T-helper 1 cell (primary cell): ENCODE data around the gene TMEM242.

Experiments
- DNase-seq, 5 donors: peaks; one replicate each; pipeline ENCODE4 v3.0.0-alpha.2; 2012 to 2020

The TMEM242 gene

DNA sequence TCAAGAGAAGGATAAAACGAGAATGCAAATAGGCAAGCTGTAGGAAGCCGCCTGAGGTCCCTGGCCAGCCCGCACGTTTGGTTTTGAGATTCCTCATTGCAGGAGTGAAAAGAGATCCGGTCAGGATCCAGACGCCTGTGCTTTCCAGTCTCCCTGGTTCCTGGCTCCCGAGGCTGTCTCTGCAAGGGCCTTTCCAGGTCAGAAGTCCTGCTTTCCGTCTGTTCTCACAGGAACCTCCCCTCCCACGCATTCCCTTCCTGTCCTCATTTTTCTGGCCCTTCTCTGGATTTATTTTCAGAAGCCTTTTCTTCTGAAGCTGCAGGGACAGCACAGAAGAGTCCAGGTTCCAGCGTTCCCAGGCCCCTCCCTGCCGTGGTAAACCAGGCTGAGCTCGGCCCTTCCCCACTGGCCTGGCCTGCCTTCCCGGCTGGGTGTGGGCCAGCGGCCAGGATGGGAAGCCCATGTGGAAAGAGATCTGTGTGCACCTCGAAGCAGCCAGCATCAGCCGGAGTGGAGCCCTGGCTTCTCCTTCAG lies 54.0 kb downstream of the TMEM242 start:
- no peak for DNase-seq

DNA sequence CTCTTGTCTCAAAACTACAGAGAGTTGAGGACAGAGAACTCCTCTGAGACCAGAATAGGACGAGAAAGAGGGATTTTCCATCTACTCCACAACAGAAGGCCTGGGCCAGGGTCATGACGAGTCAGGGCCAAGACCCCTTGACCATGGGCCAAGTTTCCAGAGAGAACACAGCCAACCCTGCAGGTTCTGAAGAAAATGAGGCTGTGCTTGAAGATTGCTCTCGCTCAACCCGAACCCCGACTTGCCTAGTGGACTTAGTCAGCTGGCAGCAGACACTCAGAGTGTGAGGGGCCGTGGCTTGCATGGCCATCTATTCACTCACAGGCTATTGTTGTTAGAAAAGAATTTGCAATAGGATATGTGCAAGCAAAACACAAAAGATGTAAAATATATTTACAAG lies 54.5 kb downstream of the TMEM242 start:
- no peak for DNase-seq

GRCh38 chr6:157268396-157268795 lies 54.9 kb downstream of the TMEM242 start:
- no peak for DNase-seq

GRCh38 chr6:157267654-157268053 lies 55.7 kb downstream of the TMEM242 start:
- DNase-seq = no peak

DNA sequence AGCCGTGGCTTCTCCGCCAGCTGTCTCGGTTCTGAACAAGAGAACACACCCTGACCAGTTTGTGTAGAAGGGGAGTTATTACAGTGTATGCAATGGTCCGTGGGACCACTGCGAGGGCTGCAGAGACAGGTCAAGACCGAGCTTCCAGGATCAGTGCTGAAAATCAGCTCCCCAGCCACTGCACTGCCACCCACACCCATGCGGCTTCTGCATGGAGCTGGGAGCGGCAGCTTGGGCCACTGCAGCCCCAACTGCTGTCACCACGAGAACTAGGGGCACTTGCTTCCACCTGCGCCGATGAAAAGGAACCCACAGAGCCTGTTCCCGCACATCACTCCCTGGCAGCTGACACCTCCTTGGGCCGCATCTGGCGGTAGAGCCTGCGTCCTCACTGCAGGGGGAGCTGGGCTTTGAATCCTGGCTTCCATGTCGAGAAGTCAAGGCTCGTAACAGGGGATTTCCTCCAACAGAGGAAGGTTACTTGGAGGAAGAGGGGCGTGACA lies 56.2 kb downstream of the TMEM242 start:
- DNase-seq = no peak

- no peak for DNase-seq
Measured at GRCh38 chr6:157266274-157267101, 56.8 kb downstream of the TMEM242 start.

DNA sequence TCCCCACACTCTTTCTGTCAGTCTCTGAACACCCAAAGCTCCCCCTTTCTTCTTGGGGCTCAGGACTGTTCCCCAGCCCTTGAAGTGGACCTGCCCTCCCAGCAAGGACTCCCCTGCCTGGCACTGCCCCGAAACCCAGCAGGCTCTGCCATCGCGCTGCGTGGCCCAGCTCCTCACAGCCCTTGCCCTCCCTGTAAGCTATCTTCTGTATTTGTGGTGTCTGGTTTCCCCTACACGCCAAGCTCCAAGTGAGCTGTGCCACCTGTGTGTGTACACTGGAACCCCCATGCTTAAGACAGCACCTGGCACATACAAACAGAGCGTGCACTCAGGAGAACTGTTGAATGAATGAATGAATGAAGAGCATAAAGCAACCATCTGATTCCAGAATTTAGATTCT lies 57.7 kb downstream of the TMEM242 start:
- DNase-seq = no peak

DNA sequence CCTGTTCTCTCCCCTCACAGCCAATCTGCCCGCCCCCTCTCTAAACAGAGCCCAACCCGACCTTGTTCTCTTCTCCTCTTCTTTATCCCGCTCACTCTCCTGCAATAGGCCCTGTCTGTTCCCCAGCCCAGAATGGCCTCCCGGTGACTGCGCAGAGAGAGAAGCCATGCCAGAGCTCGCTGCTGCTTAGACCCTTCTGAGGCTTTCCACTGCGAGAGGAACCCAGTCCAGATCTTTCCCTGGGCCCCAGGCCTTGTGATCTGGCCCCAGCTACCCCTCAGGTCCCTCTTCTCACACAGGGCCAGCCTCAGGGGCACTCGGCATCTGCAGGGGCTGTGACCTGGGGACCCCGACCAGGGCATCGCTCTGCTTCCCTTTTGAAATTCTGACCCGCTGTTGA lies 58.1 kb downstream of the TMEM242 start:
- no peak for DNase-seq

- no peak for DNase-seq
Measured at GRCh38 chr6:157264701-157265100, 58.6 kb downstream of the TMEM242 start.

DNA sequence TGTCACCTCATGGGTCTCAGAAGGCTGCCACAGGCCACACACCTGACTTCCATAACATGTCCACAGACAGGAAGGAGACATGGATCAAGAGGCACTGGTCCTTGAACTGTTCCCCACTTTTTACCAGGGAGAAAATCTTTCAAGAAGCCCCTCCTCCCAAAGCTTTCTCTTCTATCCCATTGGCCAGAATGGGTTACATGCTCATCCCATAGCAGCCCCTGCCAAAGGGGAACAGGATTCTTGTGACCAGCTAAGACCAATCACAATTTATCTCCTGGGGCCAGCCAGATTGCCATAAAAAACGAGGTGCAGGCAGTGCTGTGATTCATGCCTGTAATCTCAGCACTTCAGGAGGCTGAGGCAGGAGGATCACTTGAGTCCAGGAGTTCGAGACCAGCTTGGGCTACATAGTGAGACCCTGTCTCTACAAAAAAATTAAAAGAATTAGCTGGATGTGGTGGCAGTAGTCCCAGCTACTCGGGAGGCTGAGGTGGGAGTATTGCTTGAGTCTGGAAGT lies 59.4 kb downstream of the TMEM242 start:
- DNase-seq = no peak

DNA sequence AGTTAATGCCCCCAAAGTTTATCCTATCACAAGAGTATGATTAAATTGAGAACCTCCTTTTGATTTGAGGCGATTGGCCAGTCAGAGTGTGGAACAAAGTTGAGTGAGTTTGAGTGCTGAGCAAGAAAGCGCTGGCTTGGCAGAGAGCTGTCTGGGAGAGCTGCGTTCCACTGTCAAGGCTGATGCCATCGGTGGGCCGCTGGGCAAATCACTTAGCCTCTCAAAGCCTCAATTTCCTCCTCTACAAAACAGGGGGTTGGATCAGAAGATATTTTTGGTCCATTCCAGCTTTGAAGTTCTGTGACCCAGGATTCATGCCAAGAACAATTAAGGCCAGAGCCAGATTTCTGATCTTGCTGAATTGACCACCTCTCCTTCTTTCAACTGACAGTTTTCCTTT lies 60.2 kb downstream of the TMEM242 start:
- no peak for DNase-seq

- DNase-seq = no peak
Measured at GRCh38 chr6:157261606-157262005, 61.7 kb downstream of the TMEM242 start.

DNA sequence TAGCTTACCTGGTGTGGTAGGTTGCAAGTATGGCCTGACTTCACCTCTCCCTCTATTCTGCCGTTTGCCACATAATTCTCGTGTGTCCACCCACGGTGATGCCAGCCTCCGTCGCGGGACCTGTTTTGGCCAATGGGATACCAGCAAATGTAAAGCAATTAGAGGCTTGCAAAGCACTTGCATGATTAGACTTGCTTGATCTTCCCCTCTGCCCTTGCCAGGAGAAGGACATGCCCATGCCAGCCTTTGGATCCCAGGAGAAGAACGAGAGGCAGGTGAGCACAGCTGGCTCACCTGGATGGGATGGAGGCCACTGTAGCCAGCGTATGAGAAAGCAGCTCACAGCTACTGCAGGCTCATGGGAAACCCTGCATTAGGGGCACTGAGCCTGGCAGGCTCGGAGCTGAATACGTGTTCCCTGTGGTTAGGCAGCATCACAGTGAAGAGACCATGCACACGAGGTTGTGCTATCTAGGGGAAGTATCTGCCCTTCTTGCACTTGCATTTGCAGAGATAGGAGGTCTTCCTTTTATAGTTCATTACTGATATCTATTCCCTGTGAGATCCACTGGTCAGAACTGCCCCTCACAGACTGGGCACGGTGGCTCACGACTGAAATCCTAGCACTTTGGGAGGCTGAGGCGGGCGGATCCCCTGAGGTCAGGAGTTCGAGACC lies 62.4 kb downstream of the TMEM242 start:
- DNase-seq = no peak

- no peak for DNase-seq
Measured at GRCh38 chr6:157259443-157259842, 63.9 kb downstream of the TMEM242 start.

GRCh38 chr6:157258878-157259277 lies 64.4 kb downstream of the TMEM242 start:
- peak in 1 of 5 donors; percentile 48 for DNase-seq

DNA sequence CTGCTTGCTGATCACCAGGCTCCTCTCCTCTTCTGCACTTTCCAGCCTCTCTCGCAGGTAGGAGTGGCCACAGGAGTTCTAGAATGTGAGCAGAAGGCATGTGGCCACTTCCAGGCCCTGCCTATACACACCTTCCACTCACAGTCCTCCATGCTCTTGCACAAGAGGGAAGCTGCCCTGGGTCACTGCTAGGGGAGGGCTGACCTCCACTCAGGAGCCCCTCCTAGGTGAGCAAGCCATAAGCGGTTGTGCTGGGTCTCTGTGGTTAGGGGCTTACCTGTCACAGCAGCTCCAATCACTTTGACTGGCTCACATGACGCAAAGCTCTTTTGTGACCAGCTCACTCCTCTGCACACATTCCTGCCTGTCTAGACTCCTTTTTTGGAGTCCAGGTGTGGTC lies 68.2 kb downstream of the TMEM242 start:
- no peak for DNase-seq

DNA sequence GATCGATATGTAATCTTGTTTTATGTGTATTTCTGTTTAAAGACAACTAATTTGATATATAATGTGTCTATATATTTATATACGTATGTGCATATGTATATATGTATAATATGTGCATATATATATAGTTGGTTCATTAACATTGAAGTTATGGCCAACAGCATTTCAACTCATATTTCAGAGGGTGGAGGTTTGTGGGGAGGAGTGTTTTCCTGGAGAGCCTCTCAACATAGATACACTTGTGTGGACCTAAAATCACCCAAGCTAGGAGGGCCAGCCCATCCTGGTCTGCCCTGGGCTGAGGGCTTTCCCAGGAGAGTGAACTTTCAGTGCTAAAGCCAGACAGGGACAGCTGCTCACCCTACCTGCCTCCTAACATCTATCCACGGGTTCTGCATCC lies 68.8 kb downstream of the TMEM242 start:
- DNase-seq = no peak

- no peak for DNase-seq
Measured at GRCh38 chr6:157253699-157254098, 69.6 kb downstream of the TMEM242 start.

DNA sequence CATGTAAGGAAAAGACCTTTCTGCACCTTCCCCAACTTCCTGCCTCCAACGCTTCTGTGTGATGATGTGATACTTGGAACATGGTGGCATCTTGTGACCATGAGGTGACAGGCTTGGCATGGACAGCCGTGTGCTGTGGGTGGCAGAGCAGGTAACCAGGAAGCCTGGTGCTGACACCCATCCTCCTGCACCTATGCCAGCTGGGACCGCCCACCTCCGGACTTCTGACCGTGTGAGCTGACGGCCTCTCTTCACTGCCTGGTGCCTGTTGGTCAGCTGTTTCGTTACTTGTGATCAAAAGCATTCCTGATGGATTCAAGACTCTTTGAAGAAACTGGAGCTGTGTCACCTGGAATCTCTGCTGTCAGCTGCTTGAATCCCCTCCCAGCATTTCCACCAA lies 70.3 kb downstream of the TMEM242 start:
- no peak for DNase-seq

GRCh38 chr6:157251586-157252247 lies 71.6 kb downstream of the TMEM242 start:
- DNase-seq = no peak

DNA sequence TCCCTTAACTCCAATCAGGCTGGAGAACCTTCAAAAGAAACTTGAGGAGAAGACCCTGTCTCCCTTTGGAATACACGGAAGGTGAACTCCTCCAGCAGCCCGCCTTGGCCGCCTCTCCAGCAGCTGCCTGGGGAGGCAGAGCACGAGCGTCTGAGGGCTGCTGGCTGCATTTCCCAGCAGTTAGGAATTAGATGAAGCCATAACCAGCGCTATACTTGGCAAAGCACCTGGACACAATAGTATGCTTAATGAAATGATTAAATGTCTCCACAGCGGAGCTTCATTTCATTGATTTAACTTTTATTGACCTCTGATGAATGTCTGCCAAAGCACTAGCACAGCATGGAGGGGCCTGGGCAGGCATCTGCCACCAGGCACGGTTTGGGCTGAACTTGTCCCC lies 73.5 kb downstream of the TMEM242 start:
- DNase-seq = no peak

- DNase-seq = no peak
Measured at GRCh38 chr6:157248264-157248663, 75.1 kb downstream of the TMEM242 start.
